ENCODE results near the gene SSRP1.
"Not testable (repeated sequence)": the region's sequence is repeated elsewhere in the genome, so short reads cannot be mapped to it uniquely, and the experiment has no call there.

Gene SSRP1

DNA sequence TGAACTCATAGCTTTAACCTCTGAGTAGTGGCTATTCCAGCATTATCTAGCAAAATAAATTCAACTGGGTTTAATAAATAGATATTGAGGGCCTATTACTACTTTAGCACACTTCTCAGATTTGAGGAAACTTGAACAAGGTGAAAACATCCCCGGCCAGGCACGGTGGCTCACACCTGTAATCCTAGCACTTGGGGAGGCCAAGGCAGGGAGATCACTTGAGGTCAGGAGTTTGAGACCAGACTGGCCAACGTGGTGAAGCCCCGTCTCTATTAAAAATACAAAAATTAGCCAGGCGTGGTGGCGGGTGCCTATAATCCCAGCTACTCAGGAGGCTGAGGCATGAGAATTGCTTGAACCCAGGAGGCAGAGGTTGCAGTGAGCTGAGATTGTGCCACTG, 1.2 kb upstream of the SSRP1 start:
- not testable (repeated sequence) for DNase-seq, H3K9me3 Mint-ChIP-seq, H3K27me3 Mint-ChIP-seq, ATAC-seq
- H3K4me3 Mint-ChIP-seq: peak overlapping the region; percentile 92
- H3K4me1 Mint-ChIP-seq: peaks cover 41% of the 10 kb centered on the region
- peak overlapping the region; percentile 98 for H3K27ac Mint-ChIP-seq
- H3K36me3 Mint-ChIP-seq (ENCODE audit: low read depth): peaks cover 28% of the 10 kb centered on the region

DNA sequence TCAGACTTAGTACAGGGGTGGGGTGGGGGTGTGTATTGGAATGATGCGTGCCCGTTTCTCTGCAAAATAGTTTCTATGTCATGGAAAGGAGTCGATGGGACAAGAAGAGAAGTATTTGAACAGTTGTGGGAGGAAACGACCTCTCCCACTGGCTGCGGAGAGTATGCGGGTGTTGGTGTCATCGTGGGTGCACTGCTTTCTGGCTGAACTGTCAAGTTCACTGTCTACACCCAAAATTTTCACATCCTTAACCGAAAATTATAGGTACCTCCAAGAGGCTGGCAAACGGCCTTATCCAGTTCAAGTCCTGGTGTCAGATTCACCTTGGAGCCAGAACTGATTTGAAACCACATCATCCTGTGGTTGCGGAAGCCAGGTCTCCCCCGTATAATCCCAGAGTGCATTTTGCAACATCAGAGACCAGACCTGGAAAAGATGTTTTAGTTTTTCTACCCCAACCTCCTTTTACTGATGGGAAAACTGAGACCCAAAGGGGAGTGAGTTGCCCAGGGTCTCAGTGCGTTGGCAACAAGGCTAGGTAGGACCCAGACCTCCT, 497 bp upstream of the SSRP1 start:
- H3K27me3 Mint-ChIP-seq: no peaks in the 10 kb centered on the region
- ATAC-seq (peak; percentile 2), DNase-seq (peak; percentile 19)
- H3K4me1 Mint-ChIP-seq: peaks cover 46% of the 10 kb centered on the region
- H3K9me3 Mint-ChIP-seq: no peaks in the 10 kb centered on the region
- H3K27ac Mint-ChIP-seq: peak overlapping the region; percentile 98
- H3K36me3 Mint-ChIP-seq (ENCODE audit: low read depth): peaks cover 34% of the 10 kb centered on the region
- H3K4me3 Mint-ChIP-seq: peak overlapping the region; percentile 92

DNA sequence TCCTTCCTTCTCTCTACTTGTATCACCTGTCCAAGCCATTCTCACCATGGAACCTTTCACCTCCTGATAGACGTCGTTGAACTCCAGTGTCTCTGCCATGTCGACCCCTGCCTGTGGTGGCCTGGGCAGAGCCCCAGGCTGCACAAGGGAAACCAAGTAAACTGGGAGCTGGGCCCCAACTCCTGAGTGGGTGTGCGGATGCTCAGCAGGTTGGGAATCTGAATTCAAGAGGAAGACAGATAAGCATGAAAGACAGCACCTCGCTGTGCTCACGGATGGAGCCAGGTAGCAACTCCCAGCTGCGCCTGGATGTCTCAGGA, 709 bp downstream of the SSRP1 start:
- Mint-ChIP-seq H3K9me3 (no peaks in the 10 kb centered on the region), H3K36me3 (ENCODE audit: low read depth) (peaks cover 46% of the 10 kb centered on the region), H3K27ac (peak overlapping the region; percentile 98), H3K4me3 (peak overlapping the region; percentile 92), H3K27me3 (no peaks in the 10 kb centered on the region), H3K4me1 (peaks cover 55% of the 10 kb centered on the region)
- ATAC-seq (no peak), DNase-seq (no peak)

DNA sequence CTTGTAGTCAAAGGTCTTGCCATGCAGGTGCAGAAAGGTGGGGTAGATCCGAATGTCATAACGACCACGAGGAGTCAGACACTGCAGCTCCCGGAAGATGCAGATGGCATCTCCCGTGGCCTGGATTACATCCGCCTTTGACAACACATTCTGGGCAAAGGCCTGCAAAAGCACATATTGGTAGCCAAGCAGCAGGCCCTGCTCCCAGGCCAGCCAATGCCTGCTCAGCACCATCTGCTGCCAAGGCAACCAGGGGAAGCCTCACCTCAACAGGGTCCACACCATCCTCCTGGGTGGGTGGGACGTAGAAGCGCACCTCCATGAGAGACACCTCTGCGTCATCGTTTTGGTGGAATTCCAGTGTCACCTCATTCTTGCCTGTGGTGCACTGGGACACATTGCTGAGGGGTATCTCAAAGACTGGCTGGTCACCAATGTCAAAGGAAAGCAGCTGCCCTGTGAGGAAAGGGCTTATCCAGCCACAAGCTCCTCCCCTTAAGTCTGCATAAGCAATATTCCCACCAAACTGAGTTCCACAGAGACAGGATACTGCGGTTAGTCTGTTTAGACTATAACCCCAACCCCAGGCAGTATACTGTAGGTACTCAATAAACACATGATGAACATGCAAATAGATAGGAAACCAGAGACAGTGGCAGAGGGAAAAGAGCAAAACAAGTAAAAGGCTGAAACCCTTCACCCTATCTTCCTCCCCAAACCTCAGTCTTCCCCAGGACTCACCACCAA, 2.8 kb downstream of the SSRP1 start:
- peaks cover 64% of the 10 kb centered on the region for H3K4me1 Mint-ChIP-seq
- no peak for DNase-seq
- H3K27ac Mint-ChIP-seq: no peak overlapping the region
- no peaks in the 10 kb centered on the region for H3K27me3 Mint-ChIP-seq
- no peak for ATAC-seq
- peaks cover 65% of the 10 kb centered on the region for H3K36me3 Mint-ChIP-seq (ENCODE audit: low read depth)
- no peaks in the 10 kb centered on the region for H3K9me3 Mint-ChIP-seq
- no peak overlapping the region for H3K4me3 Mint-ChIP-seq

DNA sequence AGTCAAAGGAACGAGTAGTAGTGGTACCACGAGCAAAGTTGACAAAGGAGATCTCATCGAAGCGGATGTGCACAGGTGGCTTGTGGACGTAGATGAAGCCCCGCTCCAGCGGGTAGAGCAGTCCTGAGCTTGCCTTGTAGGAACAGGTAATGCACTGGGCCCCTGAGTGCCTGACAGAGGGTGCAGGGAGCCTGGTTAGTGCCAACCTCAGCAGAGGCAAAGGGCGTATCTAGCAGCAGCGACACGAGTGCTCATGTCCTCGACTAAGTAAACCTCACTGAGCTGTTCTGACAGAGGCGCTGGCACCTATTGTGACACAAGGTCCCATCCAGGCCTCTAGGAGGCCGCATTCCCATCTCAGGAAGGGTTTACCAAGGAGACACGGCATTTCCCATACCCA, 4.0 kb downstream of the SSRP1 start:
- Mint-ChIP-seq H3K27me3 (no peaks in the 10 kb centered on the region), H3K36me3 (ENCODE audit: low read depth) (peaks cover 77% of the 10 kb centered on the region), H3K27ac (no peak overlapping the region), H3K4me3 (no peak overlapping the region), H3K9me3 (no peaks in the 10 kb centered on the region), H3K4me1 (peaks cover 73% of the 10 kb centered on the region)
- no peak for DNase-seq
- no peak for ATAC-seq

DNA sequence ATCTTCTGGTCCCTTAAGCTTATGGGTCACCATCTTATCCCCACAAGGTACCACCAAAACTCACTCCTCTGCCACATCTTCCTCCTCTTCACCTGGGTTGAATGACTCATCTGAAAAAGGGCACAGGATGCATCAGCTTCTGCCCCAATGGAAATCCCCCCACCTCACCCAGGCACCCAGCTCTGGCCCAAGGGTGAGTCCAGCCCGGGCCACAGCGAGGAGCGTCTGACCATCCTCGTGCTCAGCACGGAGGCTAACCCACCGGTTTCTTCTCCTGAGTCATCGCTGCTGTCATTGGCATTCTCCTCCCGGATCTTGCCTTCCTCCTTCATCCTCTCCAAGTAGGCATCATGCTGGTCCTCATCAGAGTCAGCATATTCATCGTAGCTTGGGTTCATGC, 5.7 kb downstream of the SSRP1 start:
- H3K4me3 Mint-ChIP-seq: peak overlapping the region; percentile 51
- ATAC-seq: peak; percentile 50
- H3K36me3 Mint-ChIP-seq (ENCODE audit: low read depth): peaks cover 92% of the 10 kb centered on the region
- H3K27me3 Mint-ChIP-seq: no peaks in the 10 kb centered on the region
- H3K27ac Mint-ChIP-seq: peak overlapping the region; percentile 83
- no peak for DNase-seq
- H3K4me1 Mint-ChIP-seq: peaks cover 78% of the 10 kb centered on the region
- no peaks in the 10 kb centered on the region for H3K9me3 Mint-ChIP-seq

DNA sequence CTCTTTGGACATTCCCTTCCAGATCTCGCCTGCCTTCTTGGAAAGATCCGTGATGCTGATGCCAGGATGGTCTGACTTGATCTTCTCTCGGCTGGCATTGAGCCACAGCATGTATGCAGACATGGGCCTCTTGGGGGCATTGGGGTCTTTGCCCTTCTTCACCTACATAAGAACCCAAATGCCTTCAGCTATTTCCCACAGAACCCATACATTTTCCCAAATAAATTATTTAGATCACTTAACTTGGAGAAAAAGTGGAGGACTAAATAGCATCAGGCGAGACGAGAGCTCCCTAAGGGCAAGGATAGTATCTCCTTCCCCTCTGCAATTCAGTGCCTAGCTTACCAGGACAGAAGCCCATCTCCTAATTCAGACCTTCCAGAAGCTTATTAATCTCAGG, 8.0 kb downstream of the SSRP1 start:
- H3K27me3 Mint-ChIP-seq: no peaks in the 10 kb centered on the region
- no peak overlapping the region for H3K4me3 Mint-ChIP-seq
- H3K4me1 Mint-ChIP-seq: peaks cover 70% of the 10 kb centered on the region
- H3K9me3 Mint-ChIP-seq: no peaks in the 10 kb centered on the region
- peaks cover 74% of the 10 kb centered on the region for H3K36me3 Mint-ChIP-seq (ENCODE audit: low read depth)
- ATAC-seq (no peak), DNase-seq (no peak)
- peak overlapping the region; percentile 1 for H3K27ac Mint-ChIP-seq

DNA sequence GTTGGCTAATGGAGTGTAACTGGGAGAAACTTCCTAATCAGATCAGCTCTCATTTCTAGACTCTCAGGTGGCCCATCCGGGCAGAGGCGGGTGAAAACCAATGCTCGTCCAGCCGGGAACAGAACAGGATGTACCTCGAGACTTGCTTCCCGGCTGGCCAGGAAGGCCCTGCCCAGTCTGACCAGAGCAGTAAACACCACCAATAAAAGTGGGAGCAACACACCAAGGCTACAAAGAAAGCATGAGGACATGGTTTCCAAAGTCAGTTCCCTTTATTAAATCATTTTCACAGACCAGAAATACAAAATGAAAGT, 10.0 kb downstream of the SSRP1 start:
- no peak for DNase-seq
- no peak for ATAC-seq
- H3K36me3 Mint-ChIP-seq (ENCODE audit: low read depth): peaks cover 60% of the 10 kb centered on the region
- H3K4me3 Mint-ChIP-seq: peak overlapping the region; percentile 86
- H3K27me3 Mint-ChIP-seq: no peaks in the 10 kb centered on the region
- peaks cover 64% of the 10 kb centered on the region for H3K4me1 Mint-ChIP-seq
- H3K9me3 Mint-ChIP-seq: no peaks in the 10 kb centered on the region
- peak overlapping the region; percentile 97 for H3K27ac Mint-ChIP-seq

DNA sequence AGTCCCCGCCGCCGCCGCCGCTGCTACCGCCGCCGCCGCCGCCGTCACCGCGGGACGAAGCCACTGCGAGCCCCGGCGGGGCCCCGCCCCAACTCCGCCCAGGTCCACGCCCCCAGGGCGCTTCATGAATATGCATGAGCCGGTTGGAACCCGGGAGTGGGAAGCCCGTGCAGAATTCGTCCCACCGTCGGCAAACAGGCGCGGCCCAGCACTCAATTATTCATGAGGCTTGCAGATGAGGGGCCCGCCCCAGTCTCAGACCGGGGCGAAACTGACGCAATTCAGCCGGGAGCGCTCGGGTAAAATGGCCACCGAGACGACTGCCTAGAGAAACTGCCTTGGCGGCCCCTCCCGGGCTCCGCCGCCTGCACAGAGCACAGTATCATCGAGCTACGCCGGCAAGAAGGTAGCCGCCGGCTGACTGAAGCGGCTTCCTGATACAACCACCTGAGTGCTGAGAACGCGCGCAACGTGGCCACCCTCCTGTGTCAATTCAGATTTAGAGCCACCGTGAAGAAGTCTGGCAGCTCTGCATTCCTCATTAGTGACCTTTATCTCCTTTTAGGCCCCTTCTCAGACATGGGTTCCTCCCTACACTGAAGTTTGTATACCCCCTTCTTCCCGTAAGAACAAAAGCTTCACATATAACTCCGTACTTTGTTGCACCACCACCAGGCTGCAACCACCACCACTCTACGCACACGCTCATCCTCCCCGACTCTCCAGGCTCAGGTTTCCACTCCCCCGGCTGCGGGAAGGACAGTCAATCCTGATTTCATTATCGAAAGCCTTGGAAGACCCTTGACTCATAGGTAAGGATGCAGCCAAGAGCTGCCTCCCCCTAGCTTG, 10.6 kb downstream of the SSRP1 start, which contains the start of gene TNKS1BP1:
TSS of gene TNKS1BP1 (minus strand) at position 67 of the 849 bp plus-strand sequence. CDS start 3,067 bp downstream, outside the sequence.
- DNase-seq (peak; percentile 91), ATAC-seq (peak; percentile 92)
- H3K27me3 Mint-ChIP-seq: no peaks in the 10 kb centered on the region
- H3K27ac Mint-ChIP-seq: peak within 1 kb of the TSS; percentile 97
- H3K9me3 Mint-ChIP-seq: no peaks in the 10 kb centered on the region
- H3K4me1 Mint-ChIP-seq: peaks cover 58% of the 10 kb centered on the region
- H3K4me3 Mint-ChIP-seq: peak within 1 kb of the TSS; percentile 86
- H3K36me3 Mint-ChIP-seq (ENCODE audit: low read depth): peaks cover 54% of the 10 kb centered on the region

DNA sequence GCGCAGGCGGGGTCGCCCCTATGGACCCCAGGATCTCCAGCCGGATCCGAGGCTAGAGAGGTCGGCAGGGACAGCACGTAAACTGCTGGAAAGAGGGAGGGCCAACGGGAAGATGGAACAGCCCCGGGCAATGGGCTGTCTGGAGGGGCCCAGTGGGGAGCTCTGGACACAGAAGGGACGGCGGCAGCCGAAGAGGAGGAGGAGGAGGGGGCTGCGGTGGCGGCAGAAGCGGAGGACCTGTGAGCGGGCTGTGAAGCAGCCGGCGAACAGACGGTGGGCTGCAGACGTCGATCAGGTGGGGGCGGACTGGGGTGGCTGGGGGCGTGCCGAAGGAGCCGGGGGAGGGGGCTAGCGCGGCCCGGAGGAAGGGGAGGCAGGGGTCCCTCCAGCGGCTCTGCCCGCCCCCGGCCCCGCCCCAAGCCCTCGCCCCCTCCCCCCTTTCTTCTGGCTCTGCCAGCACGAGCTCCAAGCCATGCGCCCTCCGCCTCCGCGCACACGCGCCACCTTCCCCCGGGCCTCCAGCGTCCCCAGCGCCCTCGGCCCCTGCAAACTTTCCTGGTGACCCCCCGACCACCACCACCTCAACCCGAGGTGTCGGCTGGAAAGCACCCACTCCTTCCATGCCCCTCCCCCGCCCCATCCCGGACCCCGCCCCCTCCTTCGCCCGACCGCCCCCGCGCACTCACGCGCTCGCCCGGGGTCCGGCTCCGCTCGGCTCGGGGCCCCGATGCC, 11.4 kb downstream of the SSRP1 start:
- Mint-ChIP-seq H3K9me3 (no peaks in the 10 kb centered on the region), H3K4me1 (peaks cover 50% of the 10 kb centered on the region), H3K27me3 (no peaks in the 10 kb centered on the region), H3K27ac (peak overlapping the region; percentile 60), H3K4me3 (peak overlapping the region; percentile 86), H3K36me3 (ENCODE audit: low read depth) (peaks cover 47% of the 10 kb centered on the region)
- DNase-seq (peak; percentile 37), ATAC-seq (peak; percentile 8)

DNA sequence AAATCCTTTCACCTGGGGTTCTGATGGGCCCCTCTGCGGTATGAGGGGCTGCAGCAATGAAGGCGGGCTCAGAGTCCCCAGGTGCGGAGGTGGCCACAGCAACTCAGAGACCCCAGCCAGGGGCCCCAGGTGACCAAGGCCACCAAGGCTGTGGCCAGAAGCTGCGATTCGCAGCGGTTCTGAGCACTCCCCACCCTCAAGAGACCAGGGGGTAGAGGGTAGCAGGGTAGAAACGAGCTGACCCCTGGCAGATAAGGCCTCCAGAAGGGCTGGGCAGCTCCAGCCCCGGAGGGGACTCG, 11.9 kb downstream of the SSRP1 start:
- H3K27ac Mint-ChIP-seq: peak overlapping the region; percentile 60
- H3K9me3 Mint-ChIP-seq: no peaks in the 10 kb centered on the region
- DNase-seq (no peak), ATAC-seq (no peak)
- peaks cover 49% of the 10 kb centered on the region for H3K4me1 Mint-ChIP-seq
- H3K36me3 Mint-ChIP-seq (ENCODE audit: low read depth): peaks cover 44% of the 10 kb centered on the region
- peak overlapping the region; percentile 80 for H3K4me3 Mint-ChIP-seq
- no peaks in the 10 kb centered on the region for H3K27me3 Mint-ChIP-seq

DNA sequence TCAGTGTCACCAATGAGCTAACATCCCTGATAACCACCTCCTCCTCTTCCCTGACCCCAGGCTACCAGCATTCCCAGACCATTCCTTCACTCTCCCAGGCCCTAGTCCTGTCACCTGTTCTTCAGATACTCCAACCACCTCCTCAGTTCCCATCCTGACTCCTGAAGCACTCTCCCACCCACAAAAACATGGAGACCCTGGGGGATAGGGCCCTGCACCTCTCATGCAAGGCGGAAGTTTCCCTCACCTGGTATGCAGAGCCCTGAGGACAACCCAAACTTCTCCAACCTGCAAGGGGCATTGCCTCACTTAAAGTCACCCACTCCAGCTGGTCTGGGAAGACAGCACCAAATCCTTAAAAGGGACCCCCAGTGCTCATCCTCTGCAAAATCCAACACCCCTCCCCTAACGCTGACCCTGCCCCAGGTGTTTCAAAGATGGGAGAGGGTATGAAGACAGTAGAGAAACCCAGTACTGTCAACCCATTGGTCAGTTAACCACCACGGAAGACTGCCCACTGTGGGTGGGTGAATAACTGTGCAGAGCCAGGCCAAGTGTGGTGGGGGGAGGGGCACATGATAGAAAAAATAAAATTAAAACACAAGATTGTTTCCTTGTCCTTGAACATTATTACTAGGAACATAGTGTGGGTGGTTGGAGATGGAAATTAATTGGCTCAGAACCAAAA, 12.4 kb downstream of the SSRP1 start:
- H3K4me3 Mint-ChIP-seq: peak overlapping the region; percentile 80
- peak overlapping the region; percentile 7 for H3K27ac Mint-ChIP-seq
- DNase-seq: no peak
- H3K4me1 Mint-ChIP-seq: peaks cover 49% of the 10 kb centered on the region
- ATAC-seq: no peak
- H3K36me3 Mint-ChIP-seq (ENCODE audit: low read depth): peaks cover 39% of the 10 kb centered on the region
- H3K9me3 Mint-ChIP-seq: no peaks in the 10 kb centered on the region
- H3K27me3 Mint-ChIP-seq: no peaks in the 10 kb centered on the region

DNA sequence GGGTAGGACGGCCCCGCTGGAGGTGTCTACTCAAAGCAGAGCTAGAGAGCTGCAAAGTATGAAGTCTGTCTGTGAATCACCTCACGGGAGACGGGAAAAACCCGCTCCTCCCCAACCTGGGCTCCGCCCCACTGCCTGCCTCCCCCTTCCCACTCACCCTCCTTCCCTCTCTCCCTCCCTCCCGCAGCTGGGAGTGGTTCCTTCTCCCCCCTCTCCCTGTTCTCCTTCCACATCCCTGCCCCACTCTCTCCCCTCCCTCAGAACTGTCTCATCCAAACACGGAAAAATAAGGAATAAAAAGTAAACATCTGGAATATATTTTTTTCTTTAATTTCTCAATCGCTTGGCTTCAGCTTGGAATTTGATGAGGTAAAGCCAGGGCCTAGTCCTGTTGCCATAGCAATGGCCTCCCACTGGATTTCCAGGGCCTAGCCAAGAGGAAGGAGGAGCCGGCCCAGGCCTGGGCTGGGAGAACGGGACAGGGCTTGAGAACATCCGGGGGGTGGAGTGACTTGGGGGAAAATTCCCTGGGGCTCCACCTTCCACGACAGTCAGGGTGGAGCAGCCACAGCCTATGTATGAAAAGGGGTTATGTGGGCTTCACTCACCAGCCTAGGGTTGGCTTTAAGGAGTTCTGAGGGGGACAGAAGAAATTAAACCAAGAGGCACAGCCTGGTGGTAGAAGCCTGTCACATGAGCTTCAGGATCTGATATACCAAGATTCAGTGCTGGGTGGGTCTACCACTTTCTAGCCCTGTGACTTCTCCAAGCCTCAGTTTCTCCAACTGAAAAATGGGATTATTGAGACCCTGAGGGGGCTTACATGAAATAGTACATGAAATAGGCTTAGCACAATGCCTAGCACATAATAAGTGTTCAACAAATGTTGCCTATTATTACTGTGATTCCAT, 13.2 kb downstream of the SSRP1 start:
- Mint-ChIP-seq H3K4me1 (peaks cover 44% of the 10 kb centered on the region), H3K36me3 (ENCODE audit: low read depth) (peaks cover 34% of the 10 kb centered on the region), H3K27ac (peak overlapping the region; percentile 7), H3K27me3 (no peaks in the 10 kb centered on the region), H3K4me3 (peak overlapping the region; percentile 80), H3K9me3 (no peaks in the 10 kb centered on the region)
- DNase-seq (no peak), ATAC-seq (no peak)
